Medulla oblongata (tissue), 1 donor: ENCODE results near the gene MED15.
"Not testable (repeated sequence)": the region's sequence is repeated elsewhere in the genome, so short reads cannot be mapped to it uniquely, and the experiment has no call there.

Experiments
- DNase-seq: peaks from one replicate; pipeline ENCODE4 v3.0.0-alpha.2; 2015; ENCODE audit errors: extremely low spot score

The MED15 gene

DNA sequence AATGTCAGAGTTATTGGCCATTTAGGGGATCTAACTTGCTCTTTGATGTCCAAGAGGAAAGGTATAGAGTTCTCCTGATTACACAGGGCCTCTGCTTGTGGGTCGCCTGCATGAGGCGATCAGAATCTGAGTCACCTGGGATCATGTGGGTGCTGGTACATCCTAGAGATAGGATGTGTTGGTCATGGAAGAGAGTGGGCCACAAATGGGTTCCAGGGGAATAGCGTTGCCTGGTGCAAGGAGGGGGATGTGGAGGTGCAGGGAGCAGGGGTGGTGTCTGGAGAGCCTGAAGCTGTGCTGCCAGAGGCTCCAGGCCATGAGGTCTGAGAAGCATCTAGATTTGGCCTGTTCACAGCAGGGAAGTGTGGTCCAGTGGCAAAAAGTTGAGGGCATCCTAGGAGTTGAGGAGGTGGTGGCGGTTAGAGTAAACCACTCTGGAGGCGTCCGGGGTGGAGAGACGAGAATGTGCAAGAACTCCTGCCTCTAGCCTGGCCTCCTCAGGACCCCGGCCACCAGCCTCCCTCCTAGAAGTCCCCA is 92.8 kb downstream of the MED15 start:
- no peak for DNase-seq

DNA sequence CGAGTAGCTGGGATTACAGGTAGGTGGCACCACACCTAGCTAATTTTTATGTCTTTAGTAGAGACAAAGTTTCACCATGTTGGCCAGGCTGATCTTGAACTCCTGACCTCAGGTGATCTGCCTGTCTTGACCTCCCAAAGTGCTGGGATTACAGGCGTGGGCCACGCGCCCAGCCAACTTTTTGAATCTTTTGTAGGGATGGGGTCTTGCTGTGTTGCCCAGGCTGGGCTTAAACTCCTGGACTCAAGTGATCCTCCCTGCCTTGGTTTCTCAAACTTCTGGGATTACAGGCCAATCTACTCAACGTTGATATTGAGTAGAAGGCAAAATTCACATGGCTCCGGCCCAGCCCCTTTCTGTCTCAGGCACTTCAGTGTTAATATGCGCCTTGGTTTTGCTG is 93.9 kb downstream of the MED15 start:
- no peak for DNase-seq

DNA sequence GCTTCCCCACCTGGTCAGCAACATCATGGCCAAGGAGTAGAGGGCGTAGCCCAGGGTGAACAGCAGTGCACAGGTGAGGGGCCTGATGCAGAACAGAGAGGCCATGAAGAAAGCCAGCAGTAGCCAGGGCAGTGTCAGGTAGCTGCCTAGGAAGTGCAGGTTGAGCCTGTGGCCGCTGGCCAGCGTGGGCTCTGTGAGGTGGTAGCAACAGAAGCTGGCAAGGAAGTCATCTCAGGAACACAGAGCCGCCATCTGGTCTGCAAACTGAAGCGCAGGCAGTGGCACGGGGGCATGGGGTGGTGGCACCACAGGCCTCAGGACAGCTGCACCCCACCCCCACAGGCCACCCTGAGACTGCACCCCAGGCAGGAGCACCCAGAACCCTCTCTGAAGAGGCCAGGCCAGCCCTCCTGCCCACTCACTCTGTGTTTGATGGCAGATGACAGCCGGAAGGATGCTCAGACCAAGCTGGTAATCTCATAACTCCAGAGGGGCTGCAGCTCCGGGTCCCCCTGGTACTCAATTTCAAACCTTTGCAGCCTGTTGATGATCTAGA is 95.3 kb downstream of the MED15 start:
- no peak for DNase-seq

DNA sequence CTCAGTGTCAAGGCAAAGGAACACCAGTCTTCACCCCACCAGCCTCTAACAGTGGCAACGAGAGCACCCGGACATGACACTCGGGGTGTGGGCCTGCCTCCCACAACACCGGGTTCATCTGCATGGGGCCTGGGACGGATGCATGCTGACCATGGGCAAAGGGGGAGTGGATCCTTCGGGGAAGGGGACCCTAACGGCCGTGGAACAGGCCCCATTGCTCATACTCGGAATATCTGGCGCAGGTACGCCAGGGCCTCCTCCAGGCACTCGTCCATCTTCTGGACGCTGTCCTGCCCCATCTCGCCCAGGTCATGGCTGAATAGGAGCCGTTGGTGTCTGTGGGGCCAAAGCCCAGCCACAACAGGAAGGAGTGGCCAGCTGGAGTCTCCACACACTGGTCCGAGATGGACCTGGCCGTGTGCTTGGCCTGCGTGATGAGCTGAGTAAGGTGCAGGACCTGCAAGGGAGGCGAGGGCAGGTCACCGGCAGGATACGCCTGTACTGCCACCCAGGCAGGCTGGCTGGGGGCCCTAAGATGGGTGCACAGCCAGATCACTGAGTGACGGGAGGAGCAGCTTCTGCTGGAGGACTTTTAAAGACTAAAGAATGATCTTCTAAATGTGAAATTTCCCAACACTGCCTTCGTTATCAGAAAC is 96.8 kb downstream of the MED15 start:
- no peak for DNase-seq

DNA sequence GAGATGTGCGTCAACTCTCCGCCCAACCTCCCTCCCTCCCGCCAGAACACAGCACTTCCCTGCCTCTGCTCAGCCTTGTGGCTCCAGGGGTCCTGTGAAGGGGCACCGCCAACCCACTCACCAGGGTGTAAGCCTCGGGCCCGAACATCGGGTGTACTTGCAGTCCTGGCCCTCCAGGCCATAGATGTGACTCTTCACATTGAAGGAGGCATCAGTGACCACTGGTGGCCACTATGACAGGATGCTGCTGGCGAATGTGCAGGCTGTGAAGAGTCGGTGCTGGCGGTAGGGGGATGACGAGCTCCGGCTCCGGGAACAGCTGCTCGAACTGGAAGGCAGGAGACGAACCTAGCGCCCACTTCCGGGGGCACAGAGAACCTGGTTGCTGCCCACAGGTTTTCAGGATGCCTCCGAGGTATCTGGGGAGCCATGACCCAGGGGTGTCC is 97.4 kb downstream of the MED15 start:
- DNase-seq = no peak

DNA sequence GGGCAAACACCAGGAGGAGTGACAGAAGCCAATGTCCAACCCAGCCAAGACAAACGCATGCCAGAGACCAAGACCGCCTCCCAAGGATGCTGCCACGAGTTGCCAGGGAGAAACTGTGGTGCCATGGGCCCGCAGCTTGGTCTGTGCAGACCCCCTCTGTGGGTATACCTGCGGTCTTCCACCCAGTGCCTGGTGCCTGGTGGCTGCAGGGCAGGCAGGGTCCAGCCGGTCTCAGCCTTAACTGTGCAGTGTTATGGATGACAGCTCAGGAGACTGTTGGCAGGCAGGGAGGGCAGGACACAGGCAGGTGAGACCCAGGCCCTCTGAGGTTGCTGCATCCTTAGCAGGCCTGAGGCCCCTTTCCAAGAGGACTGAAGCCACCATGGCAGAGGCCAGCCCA is 97.9 kb downstream of the MED15 start:
- no peak for DNase-seq

DNA sequence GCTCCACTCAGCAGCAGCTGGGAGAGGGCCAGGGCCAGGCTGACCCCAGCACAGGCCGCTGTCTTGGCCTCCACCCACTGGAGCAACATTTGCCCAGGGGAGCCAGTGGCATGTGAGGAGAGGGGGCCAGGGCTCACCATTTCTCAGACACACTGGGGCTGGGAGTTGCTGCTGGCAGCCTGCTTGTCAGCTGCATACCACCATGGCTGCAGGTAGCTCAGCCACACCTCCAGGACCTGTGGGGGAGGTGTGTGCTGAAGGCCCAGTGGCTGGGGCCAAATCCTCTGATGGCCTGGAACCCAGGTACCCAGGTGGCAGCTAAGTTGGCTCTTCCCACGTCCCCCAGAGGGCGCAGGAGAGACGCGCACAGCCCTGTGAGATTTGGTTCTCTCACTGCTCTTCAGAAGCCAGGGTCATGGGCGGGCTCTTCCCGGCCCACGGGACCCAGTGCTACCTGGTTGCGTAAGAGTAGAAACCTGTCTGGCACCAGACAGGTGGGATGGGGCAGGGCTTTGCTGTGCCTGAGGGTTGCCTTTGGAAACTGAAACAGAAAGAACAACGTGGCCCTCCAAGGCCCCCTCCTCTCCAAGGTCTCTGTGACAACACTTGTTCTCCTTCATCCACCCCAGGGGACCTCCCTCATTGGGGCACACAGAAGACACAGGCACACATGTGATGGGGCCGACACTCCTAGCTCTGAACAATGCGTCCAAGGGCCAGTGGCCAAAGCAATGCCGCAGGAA is 98.8 kb downstream of the MED15 start:
- DNase-seq = peak; percentile 59

DNA sequence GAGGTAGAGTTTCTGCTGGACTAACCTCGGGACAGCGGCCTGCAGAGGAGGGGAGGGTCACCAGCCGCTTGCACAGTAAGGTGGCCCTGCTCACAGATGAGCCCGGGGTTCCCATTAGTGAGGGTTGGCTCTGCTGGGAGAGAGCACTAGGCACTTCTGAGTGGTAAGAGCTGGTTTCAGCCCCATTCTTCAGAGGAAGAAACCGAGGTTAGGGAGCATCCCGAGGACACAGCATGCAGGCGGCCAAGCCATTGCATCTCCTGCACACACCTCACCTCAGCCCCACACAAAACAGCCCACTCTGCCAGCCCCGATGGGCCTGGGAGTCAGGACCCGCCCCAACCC is 99.3 kb downstream of the MED15 start:
- no peak for DNase-seq

DNA sequence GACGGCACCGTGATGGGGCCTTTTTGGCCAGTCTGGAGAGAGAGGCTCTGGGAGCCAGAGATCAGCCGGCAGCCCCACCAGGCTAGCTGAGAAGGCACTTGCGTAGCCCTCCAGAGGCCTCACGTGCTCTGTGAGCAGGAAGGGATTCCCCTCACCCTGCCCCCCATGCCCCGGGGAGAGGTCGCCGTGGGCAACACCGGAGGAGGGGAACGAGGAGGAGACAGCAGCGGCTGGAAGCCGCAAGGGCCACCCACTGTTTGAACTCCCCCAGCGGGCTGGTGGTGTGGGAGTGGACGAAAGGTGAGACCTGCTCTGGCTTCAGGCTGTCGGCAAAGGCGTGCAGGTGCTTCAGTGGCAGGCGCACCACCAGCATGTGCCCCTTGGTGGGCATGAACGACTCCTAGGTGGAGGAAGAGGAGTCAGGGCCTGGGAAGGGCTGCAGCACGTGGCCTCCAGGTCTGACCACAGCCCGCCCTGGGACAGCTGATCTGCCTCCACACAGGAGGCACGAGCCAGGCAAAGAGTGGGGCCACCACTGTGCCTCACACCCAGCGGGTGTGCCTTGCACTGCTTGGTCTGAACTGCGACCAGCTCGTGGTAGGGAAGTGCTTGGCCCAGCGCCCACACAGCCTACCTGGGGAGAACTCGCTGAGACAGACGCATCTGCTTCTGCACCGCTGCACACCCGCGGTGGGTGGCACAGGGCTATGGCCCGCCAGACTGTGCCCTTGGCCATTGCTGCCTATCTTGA is 99.9 kb downstream of the MED15 start:
- DNase-seq = no peak

DNA sequence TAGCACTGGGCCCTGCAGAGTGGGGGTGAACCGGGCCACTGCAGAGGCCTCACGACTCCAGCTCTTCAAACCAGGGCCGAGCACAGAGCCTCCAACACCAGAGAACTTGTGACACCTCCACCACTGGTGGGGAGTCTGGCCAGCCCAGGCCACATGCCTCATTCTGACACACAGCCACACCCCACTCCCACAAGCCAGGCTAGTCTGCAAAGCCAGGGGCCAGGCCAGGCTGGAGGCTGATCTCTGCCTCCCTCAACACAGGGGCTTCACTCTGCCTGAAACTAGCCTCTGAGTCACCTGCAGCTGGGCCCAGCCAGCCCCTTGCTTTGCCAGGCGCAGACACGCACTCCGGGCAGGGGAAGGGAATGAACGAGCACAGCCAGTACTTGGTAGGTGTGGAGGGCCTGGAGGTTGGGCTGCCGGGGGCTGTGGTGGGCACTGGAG is 102.9 kb downstream of the MED15 start:
- no peak for DNase-seq

DNA sequence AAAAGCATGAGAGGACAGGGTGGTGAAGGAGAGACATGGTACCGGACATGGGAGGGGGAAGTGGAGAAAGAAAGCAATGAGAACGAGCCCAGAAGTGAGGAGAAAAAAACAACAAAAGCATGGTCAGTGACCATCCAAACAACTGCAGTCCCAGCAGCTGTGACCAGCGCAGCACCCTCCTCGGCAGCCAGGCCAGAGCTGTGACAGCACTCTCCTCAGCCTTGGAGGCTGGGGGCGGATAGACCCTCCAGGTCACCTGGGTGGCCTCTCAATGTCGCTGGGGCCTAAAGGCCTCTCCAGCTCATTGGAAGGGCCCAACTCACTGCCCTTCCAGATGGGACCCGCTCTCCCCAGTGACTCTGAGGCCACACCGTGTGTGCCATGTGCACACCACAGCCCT is 103.3 kb downstream of the MED15 start:
- DNase-seq = no peak

DNA sequence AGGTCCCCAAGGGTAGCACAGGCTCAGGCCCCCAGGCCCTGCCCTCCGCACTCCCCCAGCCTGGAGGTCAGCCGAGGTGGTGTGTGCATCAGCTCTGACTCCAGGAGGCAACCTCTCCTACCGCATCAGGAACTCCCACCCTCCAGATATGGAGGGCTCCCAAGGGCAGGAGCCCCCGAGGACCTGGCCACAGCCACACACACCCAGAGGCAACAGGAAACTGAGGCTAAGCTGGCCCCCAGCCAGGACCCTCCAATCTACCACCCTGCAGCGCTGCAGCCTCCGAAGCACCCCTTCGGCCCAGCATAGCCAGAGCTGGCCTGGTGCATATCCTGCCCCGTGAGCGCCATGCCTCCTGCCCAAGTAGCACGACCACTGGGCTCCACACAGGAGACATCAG is 104.0 kb downstream of the MED15 start:
- DNase-seq = no peak

DNA sequence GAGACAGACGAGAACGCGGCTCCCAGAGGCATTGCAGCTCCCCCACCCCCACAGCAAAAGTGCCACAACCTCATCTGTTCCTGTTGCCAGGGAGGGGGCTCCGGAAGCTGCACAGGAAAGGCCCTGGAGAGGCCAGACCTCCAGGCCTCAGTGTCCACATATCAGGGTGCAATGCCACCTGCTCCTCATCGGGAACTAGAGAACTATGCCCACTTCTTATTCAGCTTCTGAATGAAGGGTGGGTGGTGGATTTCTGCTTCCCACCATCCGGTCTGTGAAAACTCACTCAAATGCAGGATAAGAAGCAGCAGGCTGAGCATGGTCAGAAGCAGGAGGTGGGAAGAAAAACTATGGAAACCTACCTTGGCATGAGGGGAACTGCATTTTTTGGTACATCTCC is 105.9 kb downstream of the MED15 start:
- DNase-seq = no peak

DNA sequence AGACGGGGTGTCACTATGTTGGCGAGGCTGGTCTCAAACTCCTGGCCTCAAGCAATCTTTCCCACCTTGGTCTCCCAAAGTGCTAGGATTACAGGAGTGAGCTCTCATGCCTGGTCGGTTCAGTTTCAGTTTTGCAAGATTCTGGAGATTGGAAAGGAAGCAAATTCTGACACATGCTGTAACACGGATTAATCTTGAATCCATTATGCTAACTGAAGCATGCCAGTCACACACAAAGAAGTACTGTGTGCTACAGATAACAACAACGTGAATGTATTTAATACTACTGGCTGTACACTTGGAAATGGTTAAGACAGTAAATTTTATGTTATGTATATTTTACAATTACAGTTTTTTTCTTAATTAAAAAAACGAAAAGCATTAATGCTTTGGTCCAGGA is 107.6 kb downstream of the MED15 start:
- DNase-seq = peak; percentile 7

DNA sequence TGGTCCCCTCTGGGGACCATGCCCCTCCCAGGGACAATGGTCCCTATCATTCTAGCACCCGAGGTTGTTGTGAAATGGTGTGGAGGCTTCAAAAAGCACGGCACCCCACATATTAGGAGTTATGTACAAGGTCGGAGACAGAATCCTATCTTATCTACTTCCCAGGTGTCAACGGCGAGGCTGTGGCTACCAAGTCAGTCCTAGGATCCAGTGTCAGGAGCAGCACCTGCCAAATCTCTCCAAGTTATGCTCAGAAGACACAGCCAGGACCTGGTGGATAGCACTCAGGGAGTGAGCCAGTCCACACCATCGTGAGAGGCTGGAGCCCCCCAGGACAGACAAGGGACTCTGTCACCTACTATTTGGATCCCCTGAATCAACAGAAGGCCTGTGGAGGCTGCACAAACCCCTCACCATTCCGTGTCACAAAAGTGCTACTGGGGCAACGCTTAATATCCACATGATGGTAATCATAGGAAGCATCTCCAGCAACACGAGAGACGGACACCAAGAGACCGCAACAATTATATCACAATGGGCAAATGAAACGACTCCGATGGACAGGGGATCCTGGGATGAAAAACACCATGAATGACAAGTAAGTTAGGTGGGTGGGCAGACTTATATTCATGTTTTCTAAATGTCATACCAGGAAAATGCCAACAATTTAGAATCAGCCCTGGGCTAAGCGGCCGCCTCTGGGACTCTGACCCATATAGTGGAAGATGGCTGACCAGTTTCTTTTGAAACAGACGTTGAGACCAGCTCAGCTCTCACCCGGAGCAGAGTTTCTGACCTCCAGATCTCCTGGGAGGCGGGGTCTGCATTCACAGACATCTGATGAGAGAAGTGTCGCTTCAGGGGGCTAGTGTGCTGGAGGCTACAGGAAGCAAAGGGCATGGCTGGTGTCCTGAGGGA is 108.4 kb downstream of the MED15 start:
- no peak for DNase-seq

DNA sequence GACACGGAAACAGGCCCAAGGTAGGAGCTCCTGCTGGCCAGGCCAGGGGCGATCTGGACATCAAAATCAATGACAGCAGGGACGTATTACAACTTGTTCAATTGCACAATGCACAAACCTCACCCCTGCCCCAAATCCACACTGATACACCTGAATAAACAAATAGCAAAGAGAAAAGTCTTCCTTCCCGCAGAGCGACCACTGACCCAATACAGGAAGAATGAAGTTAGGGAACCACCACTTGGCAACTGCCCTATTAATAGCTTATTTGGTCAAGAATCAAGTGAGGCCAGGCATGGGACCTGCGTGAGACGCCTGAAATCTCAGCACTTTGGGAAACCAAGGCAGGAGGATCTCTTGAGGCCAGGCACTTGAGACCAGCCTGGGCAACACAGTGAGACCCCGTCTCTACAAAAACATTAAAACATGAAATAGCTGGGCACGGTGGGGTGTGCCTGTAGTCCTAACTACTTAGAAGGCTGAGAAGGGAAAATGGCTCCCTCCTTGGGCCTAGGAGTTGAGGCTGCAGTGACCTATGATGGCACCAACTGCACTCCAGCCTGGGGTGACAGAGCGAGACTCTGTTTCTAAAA is 109.1 kb downstream of the MED15 start:
- no peak for DNase-seq

DNA sequence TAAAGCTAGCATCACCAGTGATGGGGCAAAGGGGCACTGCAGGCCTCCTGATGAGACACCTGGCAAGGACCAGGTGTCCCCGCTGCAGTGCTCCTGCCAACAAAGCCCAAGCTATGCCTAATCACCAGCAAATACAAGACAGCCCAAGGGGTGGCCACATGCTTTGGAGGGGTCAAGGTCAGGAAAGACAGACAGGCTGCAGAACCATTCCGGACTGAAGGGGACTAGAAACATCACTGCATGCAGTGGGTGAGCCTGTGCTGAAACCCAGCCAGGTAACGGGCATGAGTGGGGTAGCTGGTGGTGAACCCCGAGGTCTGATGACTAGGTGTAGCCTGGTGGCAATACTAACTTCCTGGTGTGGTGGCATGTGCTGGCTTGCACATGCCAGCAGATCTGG is 111.1 kb downstream of the MED15 start:
- DNase-seq = no peak

DNA sequence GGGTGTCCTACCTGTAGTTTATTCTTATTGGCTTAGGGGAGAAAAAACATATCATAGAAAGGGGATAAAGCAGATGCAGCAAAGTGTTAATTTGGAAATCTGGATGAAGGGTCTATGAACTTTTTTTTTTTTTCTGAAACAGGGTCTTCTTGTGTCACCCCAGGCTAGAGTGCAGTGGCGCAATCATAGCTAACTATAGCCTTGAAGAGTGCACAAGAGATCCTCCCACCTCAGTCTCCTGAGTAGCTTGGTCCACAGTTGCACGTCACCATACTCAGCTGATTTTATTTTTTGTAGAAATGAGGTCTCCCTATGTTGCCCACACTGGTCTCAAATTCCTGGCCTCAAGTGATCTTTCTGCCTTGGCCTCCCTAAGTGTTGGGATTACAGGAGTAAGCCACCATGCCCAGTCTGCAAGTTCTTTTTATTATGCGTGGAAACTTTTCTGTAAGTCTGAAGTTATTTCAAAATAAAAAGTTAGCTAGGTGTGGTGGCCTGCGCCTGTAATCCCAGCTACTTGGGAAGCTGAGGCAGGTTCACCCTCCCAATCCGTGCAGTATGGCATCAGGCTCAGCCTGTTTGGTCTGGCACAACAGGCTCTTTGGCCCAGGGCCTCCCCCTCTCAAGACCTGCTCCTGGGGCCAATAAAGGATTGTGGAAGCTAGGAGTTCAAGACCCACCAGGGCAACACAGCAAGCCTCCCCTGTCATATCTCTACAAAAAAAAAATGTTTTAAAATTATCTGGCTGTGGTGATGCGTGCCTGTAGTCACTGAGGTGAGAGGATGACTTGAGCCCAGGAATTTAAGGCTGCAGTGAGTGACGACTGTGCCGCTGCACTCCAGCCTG is 111.9 kb downstream of the MED15 start:
- DNase-seq = no peak

DNA sequence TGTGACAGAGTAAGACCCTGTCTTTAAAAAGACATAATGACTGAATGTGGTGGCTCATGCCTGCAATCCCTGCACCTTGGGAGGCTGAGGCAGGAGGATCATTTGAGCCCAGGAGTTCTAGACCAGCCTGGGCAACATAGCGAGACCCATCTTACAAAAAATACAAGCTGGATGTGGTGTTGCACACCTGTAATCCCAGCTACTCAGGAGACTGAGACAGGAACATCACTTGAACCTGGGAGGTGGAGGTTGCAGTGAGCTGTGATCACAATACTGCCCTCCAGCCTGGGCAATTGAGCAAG is 112.4 kb downstream of the MED15 start:
- DNase-seq = not testable (repeated sequence)

DNA sequence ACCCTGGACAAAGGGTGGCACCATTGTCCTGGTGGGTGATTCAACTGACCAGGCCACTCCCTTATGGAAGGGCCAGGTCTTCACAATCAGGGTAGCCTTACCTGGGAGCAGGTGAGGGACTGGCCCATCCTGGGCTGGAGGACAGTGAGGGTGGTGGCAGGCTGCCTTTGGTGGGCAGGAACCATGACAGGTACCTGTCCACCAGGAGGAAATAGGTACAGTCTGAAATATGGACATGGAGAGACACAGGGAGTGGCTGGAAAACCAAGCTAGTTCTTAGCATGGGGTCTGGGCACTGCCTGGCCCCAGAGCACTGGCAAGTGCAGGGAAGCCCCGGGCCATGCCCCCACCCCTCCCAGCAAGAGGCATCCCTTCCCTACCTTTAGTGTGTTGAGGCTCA is 113.8 kb downstream of the MED15 start:
- no peak for DNase-seq
